BJ (cell line): ENCODE data around the gene KRTAP10-11. TPM values are rescaled to one million over a fixed set of nuclear protein-coding genes. Genes with fewer than 3 reads are reported as not detected.

Experiments used
- CTCF ChIA-PET: fragments of 350-600 bp; formaldehyde crosslinking; extraction: SDS; loops from one replicate; lab custom pipeline; 2021; ENCODE audit warnings: antibody characterized with exemption, inconsistent platforms; lab: Yijun Ruan, JAX
- POLR2A ChIA-PET: fragments of 300-600 bp; sonication (Branson Sonifier 250); formaldehyde crosslinking; extraction: SDS; loops from one replicate; lab custom pipeline; 2021; ENCODE audit warnings: antibody characterized with exemption; lab: Charles Lee
- DNase-seq: peaks from one replicate; pipeline ENCODE4 v3.0.0-alpha.2; 2011; ENCODE audit warnings: low read depth
- H3K27me3 ChIP-seq: 2 replicates; pipeline ENCODE4 v1.6.0; 2011; ENCODE audit warnings: low read length; ENCODE audit not compliant: control insufficient read depth, insufficient read depth
- H3K36me3 ChIP-seq: 2 replicates; pipeline ENCODE4 v1.5.1; 2011; ENCODE audit warnings: low read length; ENCODE audit not compliant: control insufficient read depth, insufficient read depth
- H3K4me3 ChIP-seq: 2 replicates; pipeline ENCODE4 v1.5.1; 2011; ENCODE audit warnings: low read depth, mild to moderate bottlenecking, control low read depth, low read length
- polyA plus RNA-seq: library from polyadenylated mRNA; depleted of rRNA; stranded (reverse); fragments of >200 nt; gene quantifications from 2 replicates; pipeline ENCODE4 v1.2.3, GENCODE V29; 2011
- TF ChIP-seq, protein P1 (sequence below): IDR thresholded peaks from 2 replicates; pipeline ENCODE4 v1.5.1; 2011; ENCODE audit warnings: low read depth, mild to moderate bottlenecking, control low read depth, inconsistent platforms, low read length, moderate library complexity; ENCODE audit not compliant: insufficient read depth

Gene KRTAP10-11
- polyA plus RNA-seq, 1 experiment: not detected

DNA sequence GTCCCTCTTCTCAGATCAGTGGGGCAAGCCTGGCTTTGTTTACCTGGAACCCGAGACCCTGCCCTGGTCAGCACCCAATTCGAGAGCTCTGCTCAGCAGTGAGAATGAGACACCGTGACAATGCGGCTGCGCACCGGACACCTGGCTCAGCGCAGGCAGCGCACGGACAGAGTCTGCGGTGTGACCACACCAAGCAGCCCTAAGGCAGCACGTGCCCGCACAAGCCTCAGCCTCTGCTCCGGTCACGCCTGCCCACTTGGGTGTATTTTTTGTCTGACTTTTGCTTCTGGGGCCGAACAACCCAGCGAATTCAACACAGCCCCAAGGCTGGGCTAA lies 29.7 kb upstream of the KRTAP10-11 start:
- no peaks in the 10 kb centered on the region for H3K36me3 ChIP-seq
- TF ChIP-seq, protein P1, sequence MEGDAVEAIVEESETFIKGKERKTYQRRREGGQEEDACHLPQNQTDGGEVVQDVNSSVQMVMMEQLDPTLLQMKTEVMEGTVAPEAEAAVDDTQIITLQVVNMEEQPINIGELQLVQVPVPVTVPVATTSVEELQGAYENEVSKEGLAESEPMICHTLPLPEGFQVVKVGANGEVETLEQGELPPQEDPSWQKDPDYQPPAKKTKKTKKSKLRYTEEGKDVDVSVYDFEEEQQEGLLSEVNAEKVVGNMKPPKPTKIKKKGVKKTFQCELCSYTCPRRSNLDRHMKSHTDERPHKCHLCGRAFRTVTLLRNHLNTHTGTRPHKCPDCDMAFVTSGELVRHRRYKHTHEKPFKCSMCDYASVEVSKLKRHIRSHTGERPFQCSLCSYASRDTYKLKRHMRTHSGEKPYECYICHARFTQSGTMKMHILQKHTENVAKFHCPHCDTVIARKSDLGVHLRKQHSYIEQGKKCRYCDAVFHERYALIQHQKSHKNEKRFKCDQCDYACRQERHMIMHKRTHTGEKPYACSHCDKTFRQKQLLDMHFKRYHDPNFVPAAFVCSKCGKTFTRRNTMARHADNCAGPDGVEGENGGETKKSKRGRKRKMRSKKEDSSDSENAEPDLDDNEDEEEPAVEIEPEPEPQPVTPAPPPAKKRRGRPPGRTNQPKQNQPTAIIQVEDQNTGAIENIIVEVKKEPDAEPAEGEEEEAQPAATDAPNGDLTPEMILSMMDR: no peak
- DNase-seq: no peak
- H3K27me3 ChIP-seq: no peaks in the 10 kb centered on the region
- H3K4me3 ChIP-seq: no peak overlapping the region
- CTCF ChIA-PET: no interaction called here
- POLR2A ChIA-PET: no interaction called here

DNA sequence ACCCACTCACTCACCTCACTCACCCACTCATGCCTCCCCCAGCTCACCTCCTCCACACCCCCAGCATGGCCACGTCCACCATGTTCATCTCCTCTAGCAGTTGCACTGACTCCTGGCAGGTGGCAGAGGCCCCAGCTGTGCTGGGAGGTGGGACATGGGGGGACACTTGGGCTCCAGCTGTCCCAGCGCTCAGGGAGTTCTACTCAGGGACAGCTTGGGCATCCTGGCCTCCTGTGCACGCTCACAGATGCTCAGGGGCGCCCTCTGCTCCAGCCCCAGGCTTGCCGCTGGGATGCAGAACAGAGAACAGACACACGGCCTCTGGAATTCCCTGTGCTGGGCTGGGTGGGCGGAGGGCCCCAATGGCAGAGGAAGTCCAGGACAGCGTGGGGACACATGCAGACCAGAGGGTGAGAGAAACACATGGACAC lies 29.1 kb upstream of the KRTAP10-11 start:
- ChIA-PET CTCF (no interaction called here), POLR2A (no interaction called here)
- Histone ChIP-seq H3K36me3 (no peaks in the 10 kb centered on the region), H3K27me3 (no peaks in the 10 kb centered on the region), H3K4me3 (no peak overlapping the region)
- TF ChIP-seq, protein P1: no peak
- DNase-seq: no peak

DNA sequence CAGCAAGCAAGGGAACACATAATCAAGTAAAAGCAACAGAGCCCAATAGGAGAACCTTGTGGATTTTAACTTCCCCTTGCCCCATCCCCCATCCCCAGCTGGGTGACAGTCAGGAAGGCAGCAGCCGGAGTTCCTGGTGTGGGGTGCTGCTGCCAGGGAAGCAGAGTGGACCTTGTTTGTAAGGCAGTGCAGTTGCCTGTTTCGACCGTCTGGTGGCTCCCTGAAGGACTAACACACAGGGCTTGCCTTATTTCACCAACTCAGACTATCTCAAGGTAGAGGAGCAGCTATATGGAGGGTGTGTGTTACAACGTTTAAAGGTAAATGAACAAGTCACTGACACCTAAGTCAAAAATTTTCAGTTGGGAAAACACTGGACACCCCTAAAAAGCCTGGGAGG lies 27.7 kb upstream of the KRTAP10-11 start:
- Histone ChIP-seq H3K36me3 (no peaks in the 10 kb centered on the region), H3K27me3 (no peaks in the 10 kb centered on the region), H3K4me3 (no peak overlapping the region)
- TF ChIP-seq, protein P1: no peak; the same call in 1 of the 2 replicates
- ChIA-PET CTCF (interaction anchor here (1.0 kb wide), 1 partner anchor 175 kb away, joined by 6 read pairs; no protein-coding TSS in a partner anchor), POLR2A (no interaction called here)
- no peak for DNase-seq

DNA sequence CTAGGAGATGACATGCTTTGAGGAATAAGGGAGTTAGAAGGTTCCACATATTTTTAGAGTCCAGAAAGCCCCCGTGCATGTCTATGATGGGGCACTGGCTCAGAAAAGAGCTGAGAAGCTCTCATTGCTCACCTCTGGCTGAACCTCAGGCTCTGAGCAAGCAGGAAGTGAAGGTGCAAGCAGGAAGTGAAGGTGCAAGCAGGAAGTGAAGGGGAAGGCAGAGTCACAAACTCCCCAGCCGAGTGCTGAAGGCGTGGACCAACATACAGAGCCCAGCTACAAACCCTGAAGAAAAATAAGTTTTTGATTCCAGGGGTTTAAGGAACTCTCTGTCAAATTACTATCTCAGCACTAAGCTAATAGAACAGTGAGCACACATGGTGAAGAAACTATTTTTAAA lies 27.3 kb upstream of the KRTAP10-11 start:
- Histone ChIP-seq H3K27me3 (no peaks in the 10 kb centered on the region), H3K36me3 (no peaks in the 10 kb centered on the region), H3K4me3 (no peak overlapping the region)
- POLR2A ChIA-PET: no interaction called here
- no peak for DNase-seq
- CTCF ChIA-PET: interaction anchor here (1.0 kb wide), 1 partner anchor 174 kb away, joined by 6 read pairs; no protein-coding TSS in a partner anchor
- TF ChIP-seq, protein P1: no peak

DNA sequence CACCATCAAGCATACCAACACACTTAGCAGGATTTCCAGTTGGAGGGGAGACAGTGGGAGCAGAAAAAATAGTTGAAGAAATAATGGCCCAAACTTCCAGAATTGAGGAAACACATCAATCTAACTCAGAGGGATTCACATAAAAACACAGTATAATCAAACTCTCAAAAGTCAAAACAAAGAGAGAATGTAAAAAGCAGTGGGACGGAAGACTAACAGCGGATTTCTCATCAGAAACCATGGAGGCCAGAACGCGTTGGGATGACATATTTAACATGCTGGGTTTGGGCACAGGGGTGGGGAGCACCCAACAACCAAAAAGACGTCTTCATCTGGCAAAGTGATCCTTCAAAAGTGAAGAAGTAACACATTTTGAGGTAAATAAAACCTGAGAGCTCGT lies 26.3 kb upstream of the KRTAP10-11 start:
- POLR2A ChIA-PET: no interaction called here
- CTCF ChIA-PET: no interaction called here

More for the DNA sequence above, 26.3 kb upstream of the KRTAP10-11 start:
- Histone ChIP-seq H3K4me3 (no peak overlapping the region), H3K36me3 (no peaks in the 10 kb centered on the region), H3K27me3 (no peaks in the 10 kb centered on the region)
- TF ChIP-seq, protein P1: no peak
- DNase-seq: no peak
